SK-N-SH treated with all-trans-retinoic acid at 6 μM for 48 hours (cell line): Measurements from ENCODE around the gene TTC28.
"Not testable (repeated sequence)": the region's sequence is repeated elsewhere in the genome, so short reads cannot be mapped to it uniquely, and the experiment has no call there.

Experiments
- ATAC-seq: fragments of 200-7000 bp; cut with Tn5 transposase; 3 replicates; pipeline ENCODE4 v1.9.1; 2020; ENCODE audit warnings: mild to moderate bottlenecking, moderate library complexity
- BACH2 ChIP-seq: fragments of 250-450 bp; sonication (Bioruptor Pico); IDR thresholded peaks from 2 replicates; pipeline ENCODE4 v1.9.0; 2021; ENCODE audit warnings: mild to moderate bottlenecking, borderline replicate concordance
- CREB5 ChIP-seq: fragments of 250-450 bp; sonication (Bioruptor Pico); IDR thresholded peaks from 2 replicates; pipeline ENCODE4 v1.5.1; 2020; ENCODE audit warnings: low read depth, mild to moderate bottlenecking, moderate library complexity
- CSDC2 ChIP-seq: fragments of 250-450 bp; sonication (Bioruptor Pico); IDR thresholded peaks from 2 replicates; pipeline ENCODE4 v1.5.0; 2020; ENCODE audit warnings: mild to moderate bottlenecking, moderate library complexity
- CSRNP3 ChIP-seq: fragments of 250-450 bp; sonication (Bioruptor Pico); IDR thresholded peaks from 2 replicates; pipeline ENCODE4 v1.5.1; 2021; ENCODE audit warnings: mild to moderate bottlenecking, moderate library complexity
- ESRRG ChIP-seq: fragments of 250-450 bp; sonication (Bioruptor Pico); IDR thresholded peaks from 2 replicates; pipeline ENCODE4 v1.6.1; 2021; ENCODE audit warnings: mild to moderate bottlenecking
- GLIS3 ChIP-seq: fragments of 250-450 bp; sonication (Bioruptor Pico); IDR thresholded peaks from 2 replicates; pipeline ENCODE4 v1.5.0; 2020; ENCODE audit warnings: mild to moderate bottlenecking, moderate library complexity
- ISL1 ChIP-seq: fragments of 250-450 bp; sonication (Bioruptor Pico); IDR thresholded peaks from 2 replicates; pipeline ENCODE4 v2.1.2; 2022; ENCODE audit warnings: mild to moderate bottlenecking, moderate library complexity
- OSR1 ChIP-seq: fragments of 250-450 bp; sonication (Bioruptor Pico); IDR thresholded peaks from 2 replicates; pipeline ENCODE4 v1.8.0; 2022; ENCODE audit warnings: moderate library complexity, mild to moderate bottlenecking, inconsistent platforms
- PATZ1 ChIP-seq: fragments of 250-450 bp; sonication (Bioruptor Pico); IDR thresholded peaks from 2 replicates; pipeline ENCODE4 v1.8.0; 2020; ENCODE audit warnings: mild to moderate bottlenecking, moderate library complexity, borderline replicate concordance
- POU6F1 ChIP-seq: fragments of 250-450 bp; sonication (Bioruptor Pico); IDR thresholded peaks from 2 replicates; pipeline ENCODE4 v1.8.0; 2021; ENCODE audit warnings: low read depth, mild to moderate bottlenecking, moderate library complexity, borderline replicate concordance
- PPARA ChIP-seq: fragments of 250-450 bp; sonication (Bioruptor Pico); IDR thresholded peaks from 2 replicates; pipeline ENCODE4 v1.5.0; 2020; ENCODE audit warnings: mild to moderate bottlenecking, borderline replicate concordance
- RARB ChIP-seq: fragments of 250-450 bp; sonication (Bioruptor Pico); IDR thresholded peaks from 2 replicates; pipeline ENCODE4 v1.8.0; 2021; ENCODE audit warnings: mild to moderate bottlenecking, moderate library complexity
- SNAI2 ChIP-seq: fragments of 250-450 bp; sonication (Bioruptor Pico); IDR thresholded peaks from 2 replicates; pipeline ENCODE4 v1.5.0; 2020; ENCODE audit warnings: mild to moderate bottlenecking, moderate library complexity
- TCF4 ChIP-seq: fragments of 250-450 bp; sonication (Bioruptor Pico); IDR thresholded peaks from 2 replicates; pipeline ENCODE4 v1.8.0; 2021; ENCODE audit warnings: mild to moderate bottlenecking, moderate library complexity, borderline replicate concordance
- TOX ChIP-seq: fragments of 250-450 bp; sonication (Bioruptor Pico); IDR thresholded peaks from 2 replicates; pipeline ENCODE4 v1.8.0; 2021; ENCODE audit warnings: mild to moderate bottlenecking, moderate library complexity, borderline replicate concordance
- TSHZ2 ChIP-seq: fragments of 250-450 bp; sonication (Bioruptor Pico); IDR thresholded peaks from 2 replicates; pipeline ENCODE4 v1.5.0; 2020; ENCODE audit warnings: mild to moderate bottlenecking, moderate library complexity
- ZC3H10 ChIP-seq: fragments of 250-450 bp; sonication (Bioruptor Pico); IDR thresholded peaks from 2 replicates; pipeline ENCODE4 v1.5.1; 2021; ENCODE audit warnings: mild to moderate bottlenecking, moderate library complexity
- ZFP3 ChIP-seq: fragments of 250-450 bp; sonication (Bioruptor Pico); IDR thresholded peaks from 2 replicates; pipeline ENCODE4 v1.5.0; 2020; ENCODE audit warnings: mild to moderate bottlenecking, moderate library complexity
- ZNF565 ChIP-seq: fragments of 450-650 bp; formaldehyde crosslinking; conservative IDR thresholded peaks from 2 replicates; pipeline ENCODE4 v1.5.0; 2020; ENCODE audit warnings: low read depth, mild to moderate bottlenecking, moderate library complexity
- ZNF8 ChIP-seq: fragments of 450-650 bp; formaldehyde crosslinking; IDR thresholded peaks from 2 replicates; pipeline ENCODE4 v1.5.0; 2020; ENCODE audit warnings: mild to moderate bottlenecking, moderate library complexity

The TTC28 gene

GRCh38 chr22:28064920-28065319 is 614.7 kb downstream of the TTC28 start (continued):
- no peak for TF ChIP-seq ZFP3
- no peak for TF ChIP-seq POU6F1 (CRISPR knock-in tag)
- TF ChIP-seq CSDC2 (CRISPR knock-in tag), result no peak
- no peak for TF ChIP-seq ESRRG (CRISPR knock-in tag)
- no peak for TF ChIP-seq ISL1 (CRISPR knock-in tag)
- TF ChIP-seq OSR1 (CRISPR knock-in tag), result no peak
- TF ChIP-seq ZNF8 (CRISPR knock-in tag), result no peak
- TF ChIP-seq TCF4 (CRISPR knock-in tag), result no peak
- TF ChIP-seq ZNF565 (CRISPR knock-in tag), result no peak
- TF ChIP-seq BACH2, result no peak

GRCh38 chr22:28063656-28064055 is 616.0 kb downstream of the TTC28 start:
- TF ChIP-seq PATZ1 (CRISPR knock-in tag) (no peak), TOX (CRISPR knock-in tag) (no peak), BACH2 (no peak), ZNF8 (CRISPR knock-in tag) (no peak), ESRRG (CRISPR knock-in tag) (no peak), ZNF565 (CRISPR knock-in tag) (no peak), ZFP3 (no peak), RARB (CRISPR knock-in tag) (no peak), CREB5 (no peak), TCF4 (CRISPR knock-in tag) (no peak), CSRNP3 (CRISPR knock-in tag) (no peak), ZC3H10 (no peak), PPARA (CRISPR knock-in tag) (no peak), POU6F1 (CRISPR knock-in tag) (no peak), TSHZ2 (CRISPR knock-in tag) (no peak), ISL1 (CRISPR knock-in tag) (no peak), OSR1 (CRISPR knock-in tag) (no peak), GLIS3 (CRISPR knock-in tag) (no peak), SNAI2 (no peak)
- ATAC-seq, result no peak

GRCh38 chr22:28060594-28060993 is 619.0 kb downstream of the TTC28 start:
- not testable (repeated sequence) for ATAC-seq
